SK-N-SH treated with all-trans-retinoic acid at 6 μM for 48 hours (cell line): Measurements from ENCODE around the gene YWHAE.
"Not testable (repeated sequence)": the region's sequence is repeated elsewhere in the genome, so short reads cannot be mapped to it uniquely, and the experiment has no call there.

ENCODE experiments used
- ATAC-seq: fragments of 200-7000 bp; cut with Tn5 transposase; 3 replicates; pipeline ENCODE4 v1.9.1; 2020; ENCODE audit warnings: mild to moderate bottlenecking, moderate library complexity
- ARNTL ChIP-seq: fragments of 450-650 bp; formaldehyde crosslinking; IDR thresholded peaks from 2 replicates; pipeline ENCODE4 v1.5.0; 2020; ENCODE audit warnings: low read depth, mild to moderate bottlenecking, moderate library complexity, borderline replicate concordance
- BACH2 ChIP-seq: fragments of 250-450 bp; sonication (Bioruptor Pico); IDR thresholded peaks from 2 replicates; pipeline ENCODE4 v1.9.0; 2021; ENCODE audit warnings: mild to moderate bottlenecking, borderline replicate concordance
- CSDC2 ChIP-seq: fragments of 250-450 bp; sonication (Bioruptor Pico); IDR thresholded peaks from 2 replicates; pipeline ENCODE4 v1.5.0; 2020; ENCODE audit warnings: mild to moderate bottlenecking, moderate library complexity
- ISL1 ChIP-seq: fragments of 250-450 bp; sonication (Bioruptor Pico); IDR thresholded peaks from 2 replicates; pipeline ENCODE4 v2.1.2; 2022; ENCODE audit warnings: mild to moderate bottlenecking, moderate library complexity
- OSR1 ChIP-seq: fragments of 250-450 bp; sonication (Bioruptor Pico); IDR thresholded peaks from 2 replicates; pipeline ENCODE4 v1.8.0; 2022; ENCODE audit warnings: moderate library complexity, mild to moderate bottlenecking, inconsistent platforms
- PPARA ChIP-seq: fragments of 250-450 bp; sonication (Bioruptor Pico); IDR thresholded peaks from 2 replicates; pipeline ENCODE4 v1.5.0; 2020; ENCODE audit warnings: mild to moderate bottlenecking, borderline replicate concordance
- RARB ChIP-seq: fragments of 250-450 bp; sonication (Bioruptor Pico); IDR thresholded peaks from 2 replicates; pipeline ENCODE4 v1.8.0; 2021; ENCODE audit warnings: mild to moderate bottlenecking, moderate library complexity
- SNAI2 ChIP-seq: fragments of 250-450 bp; sonication (Bioruptor Pico); IDR thresholded peaks from 2 replicates; pipeline ENCODE4 v1.5.0; 2020; ENCODE audit warnings: mild to moderate bottlenecking, moderate library complexity
- TCF4 ChIP-seq: fragments of 250-450 bp; sonication (Bioruptor Pico); IDR thresholded peaks from 2 replicates; pipeline ENCODE4 v1.8.0; 2021; ENCODE audit warnings: mild to moderate bottlenecking, moderate library complexity, borderline replicate concordance
- TOX ChIP-seq: fragments of 250-450 bp; sonication (Bioruptor Pico); IDR thresholded peaks from 2 replicates; pipeline ENCODE4 v1.8.0; 2021; ENCODE audit warnings: mild to moderate bottlenecking, moderate library complexity, borderline replicate concordance
- ZC3H10 ChIP-seq: fragments of 250-450 bp; sonication (Bioruptor Pico); IDR thresholded peaks from 2 replicates; pipeline ENCODE4 v1.5.1; 2021; ENCODE audit warnings: mild to moderate bottlenecking, moderate library complexity
- ZFP3 ChIP-seq: fragments of 250-450 bp; sonication (Bioruptor Pico); IDR thresholded peaks from 2 replicates; pipeline ENCODE4 v1.5.0; 2020; ENCODE audit warnings: mild to moderate bottlenecking, moderate library complexity
- ZFP30 ChIP-seq: fragments of 450-650 bp; formaldehyde crosslinking; IDR thresholded peaks from 2 replicates; pipeline ENCODE4 v1.5.0; 2022; ENCODE audit warnings: mild to moderate bottlenecking, moderate library complexity
- ZNF565 ChIP-seq: fragments of 450-650 bp; formaldehyde crosslinking; conservative IDR thresholded peaks from 2 replicates; pipeline ENCODE4 v1.5.0; 2020; ENCODE audit warnings: low read depth, mild to moderate bottlenecking, moderate library complexity
- ZNF70 ChIP-seq: fragments of 450-650 bp; formaldehyde crosslinking; IDR thresholded peaks from 2 replicates; pipeline ENCODE4 v1.5.0; 2020; ENCODE audit warnings: mild to moderate bottlenecking, moderate library complexity
- ZNF8 ChIP-seq: fragments of 450-650 bp; formaldehyde crosslinking; IDR thresholded peaks from 2 replicates; pipeline ENCODE4 v1.5.0; 2020; ENCODE audit warnings: mild to moderate bottlenecking, moderate library complexity
- TF ChIP-seq, protein P1 (sequence below): fragments of 250-450 bp; sonication (Bioruptor Pico); IDR thresholded peaks from 2 replicates; pipeline ENCODE4 v1.8.0; 2020; ENCODE audit warnings: mild to moderate bottlenecking, moderate library complexity, borderline replicate concordance
- TF ChIP-seq, protein P2 (sequence below): fragments of 250-450 bp; sonication (Bioruptor Pico); IDR thresholded peaks from 2 replicates; pipeline ENCODE4 v1.5.1; 2020; ENCODE audit warnings: low read depth, mild to moderate bottlenecking, moderate library complexity
- TF ChIP-seq, protein P3 (sequence below): fragments of 250-450 bp; sonication (Bioruptor Pico); IDR thresholded peaks from 2 replicates; pipeline ENCODE4 v1.5.1; 2021; ENCODE audit warnings: mild to moderate bottlenecking, moderate library complexity
- TF ChIP-seq, protein P4 (sequence below): fragments of 250-450 bp; sonication (Bioruptor Pico); IDR thresholded peaks from 2 replicates; pipeline ENCODE4 v1.5.0; 2020; ENCODE audit warnings: mild to moderate bottlenecking, moderate library complexity
- TF ChIP-seq, protein P5 (sequence below): fragments of 250-450 bp; sonication (Bioruptor Pico); IDR thresholded peaks from 2 replicates; pipeline ENCODE4 v1.8.0; 2021; ENCODE audit warnings: low read depth, mild to moderate bottlenecking, moderate library complexity, borderline replicate concordance

The YWHAE gene

DNA sequence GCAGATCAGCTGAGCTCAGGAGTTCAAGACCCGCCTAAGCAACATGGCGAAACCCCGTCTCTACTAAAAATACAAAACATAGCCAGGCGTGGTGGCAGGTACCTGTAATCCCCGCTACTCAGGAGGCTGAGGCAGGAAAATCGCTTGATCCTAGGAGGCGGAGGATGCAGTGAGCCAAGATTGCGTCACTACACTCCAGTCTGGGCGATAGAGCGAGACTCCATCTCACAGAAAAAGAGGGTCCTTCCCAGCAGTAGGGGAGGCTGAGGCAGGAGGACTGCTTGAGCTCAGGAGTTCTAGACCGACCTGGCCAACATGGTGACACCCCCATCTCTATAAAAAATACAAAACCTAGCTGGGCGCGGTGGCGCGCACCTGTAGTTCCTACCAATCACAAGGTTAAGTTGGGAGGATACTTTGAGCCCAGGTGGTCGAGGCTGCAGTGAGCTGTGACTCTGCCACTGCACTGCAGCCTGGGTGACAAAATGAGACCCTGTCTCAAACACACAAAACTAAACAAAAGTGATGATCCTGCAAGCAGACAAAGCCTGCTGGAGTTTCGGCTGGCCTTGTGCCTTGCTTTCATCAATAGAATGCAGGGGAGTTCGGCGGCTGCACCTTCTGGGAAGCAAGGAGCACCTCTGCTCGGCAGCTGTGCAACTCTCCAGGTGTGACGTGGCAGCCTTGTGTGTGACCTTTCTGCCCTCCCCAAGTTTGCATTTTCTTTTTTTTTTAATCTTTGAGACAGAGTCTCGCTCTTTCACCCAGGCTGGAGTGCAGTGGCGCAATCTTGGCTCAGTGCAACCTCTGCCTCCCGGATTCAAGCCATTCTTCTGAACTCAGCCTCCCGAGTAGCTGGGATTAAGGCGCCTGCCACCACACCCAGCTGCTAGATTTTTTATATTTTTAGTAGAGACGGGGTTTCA lies 12.4 kb upstream of the YWHAE start:
- ATAC-seq, result no peak
- TF ChIP-seq, protein P1, sequence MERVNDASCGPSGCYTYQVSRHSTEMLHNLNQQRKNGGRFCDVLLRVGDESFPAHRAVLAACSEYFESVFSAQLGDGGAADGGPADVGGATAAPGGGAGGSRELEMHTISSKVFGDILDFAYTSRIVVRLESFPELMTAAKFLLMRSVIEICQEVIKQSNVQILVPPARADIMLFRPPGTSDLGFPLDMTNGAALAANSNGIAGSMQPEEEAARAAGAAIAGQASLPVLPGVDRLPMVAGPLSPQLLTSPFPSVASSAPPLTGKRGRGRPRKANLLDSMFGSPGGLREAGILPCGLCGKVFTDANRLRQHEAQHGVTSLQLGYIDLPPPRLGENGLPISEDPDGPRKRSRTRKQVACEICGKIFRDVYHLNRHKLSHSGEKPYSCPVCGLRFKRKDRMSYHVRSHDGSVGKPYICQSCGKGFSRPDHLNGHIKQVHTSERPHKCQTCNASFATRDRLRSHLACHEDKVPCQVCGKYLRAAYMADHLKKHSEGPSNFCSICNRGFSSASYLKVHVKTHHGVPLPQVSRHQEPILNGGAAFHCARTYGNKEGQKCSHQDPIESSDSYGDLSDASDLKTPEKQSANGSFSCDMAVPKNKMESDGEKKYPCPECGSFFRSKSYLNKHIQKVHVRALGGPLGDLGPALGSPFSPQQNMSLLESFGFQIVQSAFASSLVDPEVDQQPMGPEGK (CRISPR knock-in tag), result no peak
- no peak for TF ChIP-seq ARNTL (CRISPR knock-in tag)
- no peak for TF ChIP-seq RARB
- TF ChIP-seq PPARA (CRISPR knock-in tag), result no peak
- TF ChIP-seq, protein P2, sequence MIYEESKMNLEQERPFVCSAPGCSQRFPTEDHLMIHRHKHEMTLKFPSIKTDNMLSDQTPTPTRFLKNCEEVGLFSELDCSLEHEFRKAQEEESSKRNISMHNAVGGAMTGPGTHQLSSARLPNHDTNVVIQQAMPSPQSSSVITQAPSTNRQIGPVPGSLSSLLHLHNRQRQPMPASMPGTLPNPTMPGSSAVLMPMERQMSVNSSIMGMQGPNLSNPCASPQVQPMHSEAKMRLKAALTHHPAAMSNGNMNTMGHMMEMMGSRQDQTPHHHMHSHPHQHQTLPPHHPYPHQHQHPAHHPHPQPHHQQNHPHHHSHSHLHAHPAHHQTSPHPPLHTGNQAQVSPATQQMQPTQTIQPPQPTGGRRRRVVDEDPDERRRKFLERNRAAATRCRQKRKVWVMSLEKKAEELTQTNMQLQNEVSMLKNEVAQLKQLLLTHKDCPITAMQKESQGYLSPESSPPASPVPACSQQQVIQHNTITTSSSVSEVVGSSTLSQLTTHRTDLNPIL, result no peak
- no peak for TF ChIP-seq CSDC2
- TF ChIP-seq ISL1 (CRISPR knock-in tag), result no peak

DNA sequence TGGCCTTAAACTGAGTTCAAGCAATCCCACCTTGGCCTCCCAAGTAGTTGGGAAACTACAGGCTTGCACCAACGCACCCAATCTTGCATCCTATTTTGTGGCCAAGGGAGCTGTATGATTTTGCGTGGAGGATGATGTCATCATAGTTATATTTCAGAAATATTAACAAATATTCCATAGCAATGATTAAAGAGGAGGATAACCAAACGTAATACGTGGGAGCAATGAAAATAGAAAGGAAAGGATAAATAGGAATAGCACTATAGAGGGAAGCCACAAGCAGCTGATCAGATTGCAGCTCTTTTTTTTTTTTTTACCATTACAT lies 2.2 kb upstream of the YWHAE start:
- TF ChIP-seq CSDC2 (no peak), ZFP30 (CRISPR knock-in tag) (no peak), ARNTL (CRISPR knock-in tag) (no peak), ZFP3 (CRISPR knock-in tag) (no peak)
- no peak for ATAC-seq

DNA sequence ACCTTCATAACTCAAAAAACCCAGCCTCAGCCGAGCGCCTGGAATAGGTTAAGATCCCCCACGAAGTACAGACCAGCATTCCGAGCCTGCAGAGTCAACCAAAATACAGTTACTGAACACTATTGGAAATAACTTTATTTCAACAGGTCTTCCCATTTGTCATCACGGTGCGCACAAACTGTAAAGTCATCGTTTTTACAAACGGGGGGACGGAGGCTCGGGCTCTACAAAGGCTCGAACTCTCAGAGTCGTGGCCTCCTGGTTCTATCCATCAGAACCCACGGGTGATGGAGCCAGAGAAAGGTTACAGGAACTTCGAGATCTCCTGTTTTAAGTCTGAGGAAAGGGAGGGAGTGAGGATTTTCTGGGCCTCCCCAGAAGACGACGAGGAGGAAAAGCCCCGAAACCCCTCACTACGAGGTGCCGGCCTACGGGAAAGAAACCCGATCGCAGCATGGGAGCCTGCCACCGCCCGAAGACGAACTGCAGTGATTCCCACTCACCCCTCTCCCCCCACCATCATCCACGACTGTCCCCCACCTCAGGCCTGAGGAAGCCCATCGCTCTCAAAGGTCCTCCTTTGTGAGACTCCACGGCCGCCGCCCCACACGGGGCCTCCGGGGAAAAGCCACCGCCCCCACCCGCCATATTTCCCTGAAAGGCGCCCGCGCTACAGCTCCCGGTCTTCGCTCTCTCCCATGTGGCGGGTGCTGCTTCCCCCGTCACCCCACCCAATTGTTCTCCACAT lies 917 bp downstream of the YWHAE start:
- ATAC-seq, result peak; percentile 47
- TF ChIP-seq TOX (CRISPR knock-in tag) (no peak), RARB (no peak), ZNF8 (CRISPR knock-in tag) (no peak), ZC3H10 (CRISPR knock-in tag) (no peak), ARNTL (CRISPR knock-in tag) (no peak), TCF4 (no peak)
- TF ChIP-seq, protein P3, sequence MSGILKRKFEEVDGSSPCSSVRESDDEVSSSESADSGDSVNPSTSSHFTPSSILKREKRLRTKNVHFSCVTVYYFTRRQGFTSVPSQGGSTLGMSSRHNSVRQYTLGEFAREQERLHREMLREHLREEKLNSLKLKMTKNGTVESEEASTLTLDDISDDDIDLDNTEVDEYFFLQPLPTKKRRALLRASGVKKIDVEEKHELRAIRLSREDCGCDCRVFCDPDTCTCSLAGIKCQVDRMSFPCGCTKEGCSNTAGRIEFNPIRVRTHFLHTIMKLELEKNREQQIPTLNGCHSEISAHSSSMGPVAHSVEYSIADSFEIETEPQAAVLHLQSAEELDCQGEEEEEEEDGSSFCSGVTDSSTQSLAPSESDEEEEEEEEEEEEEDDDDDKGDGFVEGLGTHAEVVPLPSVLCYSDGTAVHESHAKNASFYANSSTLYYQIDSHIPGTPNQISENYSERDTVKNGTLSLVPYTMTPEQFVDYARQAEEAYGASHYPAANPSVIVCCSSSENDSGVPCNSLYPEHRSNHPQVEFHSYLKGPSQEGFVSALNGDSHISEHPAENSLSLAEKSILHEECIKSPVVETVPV, result no peak
- TF ChIP-seq, protein P4, sequence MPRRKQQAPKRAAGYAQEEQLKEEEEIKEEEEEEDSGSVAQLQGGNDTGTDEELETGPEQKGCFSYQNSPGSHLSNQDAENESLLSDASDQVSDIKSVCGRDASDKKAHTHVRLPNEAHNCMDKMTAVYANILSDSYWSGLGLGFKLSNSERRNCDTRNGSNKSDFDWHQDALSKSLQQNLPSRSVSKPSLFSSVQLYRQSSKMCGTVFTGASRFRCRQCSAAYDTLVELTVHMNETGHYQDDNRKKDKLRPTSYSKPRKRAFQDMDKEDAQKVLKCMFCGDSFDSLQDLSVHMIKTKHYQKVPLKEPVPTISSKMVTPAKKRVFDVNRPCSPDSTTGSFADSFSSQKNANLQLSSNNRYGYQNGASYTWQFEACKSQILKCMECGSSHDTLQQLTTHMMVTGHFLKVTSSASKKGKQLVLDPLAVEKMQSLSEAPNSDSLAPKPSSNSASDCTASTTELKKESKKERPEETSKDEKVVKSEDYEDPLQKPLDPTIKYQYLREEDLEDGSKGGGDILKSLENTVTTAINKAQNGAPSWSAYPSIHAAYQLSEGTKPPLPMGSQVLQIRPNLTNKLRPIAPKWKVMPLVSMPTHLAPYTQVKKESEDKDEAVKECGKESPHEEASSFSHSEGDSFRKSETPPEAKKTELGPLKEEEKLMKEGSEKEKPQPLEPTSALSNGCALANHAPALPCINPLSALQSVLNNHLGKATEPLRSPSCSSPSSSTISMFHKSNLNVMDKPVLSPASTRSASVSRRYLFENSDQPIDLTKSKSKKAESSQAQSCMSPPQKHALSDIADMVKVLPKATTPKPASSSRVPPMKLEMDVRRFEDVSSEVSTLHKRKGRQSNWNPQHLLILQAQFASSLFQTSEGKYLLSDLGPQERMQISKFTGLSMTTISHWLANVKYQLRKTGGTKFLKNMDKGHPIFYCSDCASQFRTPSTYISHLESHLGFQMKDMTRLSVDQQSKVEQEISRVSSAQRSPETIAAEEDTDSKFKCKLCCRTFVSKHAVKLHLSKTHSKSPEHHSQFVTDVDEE (CRISPR knock-in tag), result no peak

DNA sequence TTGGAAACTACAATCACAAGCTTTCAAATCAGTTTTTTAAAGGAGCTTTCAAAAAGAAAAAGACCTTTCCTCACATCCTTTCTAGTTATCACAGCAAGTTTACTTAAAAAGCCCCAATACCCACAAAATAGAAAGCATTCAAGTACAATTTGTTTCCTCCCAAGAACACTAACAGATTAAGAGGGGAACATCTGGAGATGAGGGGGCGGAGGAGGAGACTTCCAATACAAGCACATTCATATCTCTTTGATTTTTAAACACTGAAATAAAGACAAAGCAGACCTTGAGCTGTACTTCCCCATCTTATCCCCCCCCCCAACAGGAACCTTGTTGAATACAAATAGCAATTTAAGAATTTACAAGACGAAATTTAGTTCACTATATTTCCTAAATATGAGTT lies 2.0 kb downstream of the YWHAE start:
- TF ChIP-seq ZNF565 (CRISPR knock-in tag) (no peak), OSR1 (CRISPR knock-in tag) (no peak), RARB (no peak), ZFP3 (CRISPR knock-in tag) (no peak), ZNF70 (CRISPR knock-in tag) (no peak), SNAI2 (CRISPR knock-in tag) (no peak), BACH2 (CRISPR knock-in tag) (no peak)
- TF ChIP-seq, protein P5, sequence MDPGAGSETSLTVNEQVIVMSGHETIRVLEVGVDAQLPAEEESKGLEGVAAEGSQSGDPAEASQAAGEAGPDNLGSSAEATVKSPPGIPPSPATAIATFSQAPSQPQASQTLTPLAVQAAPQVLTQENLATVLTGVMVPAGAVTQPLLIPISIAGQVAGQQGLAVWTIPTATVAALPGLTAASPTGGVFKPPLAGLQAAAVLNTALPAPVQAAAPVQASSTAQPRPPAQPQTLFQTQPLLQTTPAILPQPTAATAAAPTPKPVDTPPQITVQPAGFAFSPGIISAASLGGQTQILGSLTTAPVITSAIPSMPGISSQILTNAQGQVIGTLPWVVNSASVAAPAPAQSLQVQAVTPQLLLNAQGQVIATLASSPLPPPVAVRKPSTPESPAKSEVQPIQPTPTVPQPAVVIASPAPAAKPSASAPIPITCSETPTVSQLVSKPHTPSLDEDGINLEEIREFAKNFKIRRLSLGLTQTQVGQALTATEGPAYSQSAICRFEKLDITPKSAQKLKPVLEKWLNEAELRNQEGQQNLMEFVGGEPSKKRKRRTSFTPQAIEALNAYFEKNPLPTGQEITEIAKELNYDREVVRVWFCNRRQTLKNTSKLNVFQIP, result no peak
- TF ChIP-seq, protein P1 (CRISPR knock-in tag), result no peak
- no peak for ATAC-seq

DNA sequence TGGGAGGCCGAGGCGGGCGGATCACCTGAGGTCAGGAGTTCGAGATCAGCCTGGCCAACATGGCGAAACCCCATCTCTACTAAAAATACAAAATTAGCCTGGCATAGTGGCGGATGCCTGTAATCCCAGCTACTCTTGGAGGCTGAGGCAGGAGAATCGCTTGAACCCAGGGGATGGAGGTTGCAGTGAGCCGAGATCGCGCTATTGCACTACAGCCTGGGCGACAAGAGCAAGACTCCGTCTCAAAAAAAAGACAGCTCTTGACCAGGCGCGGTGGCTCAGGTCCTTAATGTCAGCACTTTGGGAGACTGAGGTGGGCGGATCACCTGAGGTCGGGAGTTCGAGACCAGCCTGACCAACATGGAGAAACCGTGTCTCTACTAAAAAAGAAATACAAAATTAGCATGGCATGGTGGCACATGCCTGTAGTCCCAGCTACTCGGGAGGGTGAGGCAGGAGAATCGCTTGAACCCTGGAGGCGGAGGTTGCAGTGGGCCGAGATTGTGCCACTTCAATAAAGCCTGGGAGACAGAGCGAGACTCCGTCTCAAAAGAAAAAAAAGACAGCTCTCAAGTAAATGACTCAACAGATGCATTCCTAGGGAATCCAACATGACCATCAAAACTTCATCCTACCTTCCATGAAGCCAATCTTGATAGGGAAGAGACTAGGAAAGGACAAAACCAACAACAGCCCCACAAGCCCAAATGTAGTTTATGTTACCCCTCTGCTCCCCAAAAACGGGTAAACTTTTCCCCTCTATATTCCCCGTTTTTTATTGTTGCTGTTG lies 4.0 kb downstream of the YWHAE start:
- not testable (repeated sequence) for ATAC-seq
